Osteoblast (primary cell): ENCODE results near the gene PLAAT1. TPM values are rescaled to one million over a fixed set of nuclear protein-coding genes. Genes with fewer than 3 reads are reported as not detected.

Experiments
- DNase-seq: peaks from one replicate; pipeline ENCODE4 v3.0.0; 2011; ENCODE audit warnings: low spot score, mixed read lengths; ENCODE audit not compliant: insufficient read length; ENCODE audit errors: missing footprints
- H2AFZ ChIP-seq: 2 replicates; pipeline ENCODE4 v1.6.0; 2011; ENCODE audit warnings: mild to moderate bottlenecking, low read length
- H3K27ac ChIP-seq: 2 replicates; pipeline ENCODE4 v1.5.1; 2011; ENCODE audit warnings: mild to moderate bottlenecking, low read depth, low read length, moderate library complexity
- H3K27me3 ChIP-seq: 2 replicates; pipeline ENCODE4 v1.6.0; 2012; ENCODE audit warnings: mild to moderate bottlenecking, control low read depth, inconsistent platforms, low read length, moderate library complexity; ENCODE audit not compliant: insufficient read depth
- H3K36me3 ChIP-seq: 2 replicates; pipeline ENCODE4 v1.5.1; 2011; ENCODE audit warnings: mild to moderate bottlenecking, low read length, control low read depth, moderate library complexity; ENCODE audit not compliant: insufficient read depth
- H3K4me1 ChIP-seq: 2 replicates; pipeline ENCODE4 v1.5.1; 2011; ENCODE audit warnings: mild to moderate bottlenecking, low read length, control low read depth, moderate library complexity; ENCODE audit not compliant: insufficient read depth
- H3K4me2 ChIP-seq: 2 replicates; pipeline ENCODE4 v1.6.0; 2011; ENCODE audit warnings: mild to moderate bottlenecking, low read length; ENCODE audit not compliant: insufficient read depth
- H3K4me3 ChIP-seq: fragments of 200-600 bp; sonication (generic); 3 replicates; pipeline ENCODE4 v1.5.1; 2012; ENCODE audit warnings: mild to moderate bottlenecking, low read length, inconsistent platforms; ENCODE audit not compliant: insufficient read depth
- H3K79me2 ChIP-seq: 2 replicates; pipeline ENCODE4 v1.6.0; 2012; ENCODE audit warnings: mild to moderate bottlenecking, low read length, control low read depth, inconsistent platforms; ENCODE audit not compliant: insufficient read depth
- H3K9me3 ChIP-seq: 2 replicates; pipeline ENCODE4 v1.5.1; 2011; ENCODE audit warnings: low read depth, low read length, control low read depth
- H4K20me1 ChIP-seq: 2 replicates; pipeline ENCODE4 v1.6.0; 2012; ENCODE audit warnings: mild to moderate bottlenecking, low read length, control low read depth; ENCODE audit not compliant: insufficient read depth
- total RNA-seq: library from RNA; depleted of rRNA; stranded (reverse); fragments of >200 nt; gene quantifications from 2 replicates; pipeline ENCODE4 v1.2.3, GENCODE V29; 2012
- TF ChIP-seq, protein P1 (sequence below): IDR thresholded peaks from 2 replicates; pipeline ENCODE4 v1.5.1; 2011; ENCODE audit warnings: mild to moderate bottlenecking, low read depth, low read length, moderate library complexity; ENCODE audit errors: extremely low read depth

Gene PLAAT1
- total RNA-seq, 1 donor = under 0.01 TPM

DNA sequence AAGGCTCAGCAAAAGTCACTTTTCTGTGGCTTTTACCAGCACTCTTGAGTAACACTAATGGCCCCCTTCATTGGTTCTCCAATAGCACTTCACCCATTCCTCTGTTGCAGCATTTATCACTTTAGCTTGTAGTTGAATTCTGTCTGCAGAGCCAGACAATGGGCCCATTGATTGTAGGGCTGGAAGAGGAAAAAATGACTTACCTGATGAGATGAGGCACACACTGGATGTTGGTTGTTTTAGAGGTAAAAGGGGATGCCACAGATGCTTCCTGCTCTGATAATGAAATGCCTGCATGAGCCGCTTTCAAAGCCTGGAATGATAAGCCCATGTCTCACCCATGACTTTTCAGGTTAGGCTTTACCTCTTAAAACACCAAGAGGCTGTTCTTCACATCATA lies 64.3 kb downstream of the PLAAT1 start:
- no peaks in the 10 kb centered on the region for H3K36me3 ChIP-seq
- no peaks in the 10 kb centered on the region for H3K4me1 ChIP-seq
- no peak for DNase-seq
- TF ChIP-seq, protein P1, sequence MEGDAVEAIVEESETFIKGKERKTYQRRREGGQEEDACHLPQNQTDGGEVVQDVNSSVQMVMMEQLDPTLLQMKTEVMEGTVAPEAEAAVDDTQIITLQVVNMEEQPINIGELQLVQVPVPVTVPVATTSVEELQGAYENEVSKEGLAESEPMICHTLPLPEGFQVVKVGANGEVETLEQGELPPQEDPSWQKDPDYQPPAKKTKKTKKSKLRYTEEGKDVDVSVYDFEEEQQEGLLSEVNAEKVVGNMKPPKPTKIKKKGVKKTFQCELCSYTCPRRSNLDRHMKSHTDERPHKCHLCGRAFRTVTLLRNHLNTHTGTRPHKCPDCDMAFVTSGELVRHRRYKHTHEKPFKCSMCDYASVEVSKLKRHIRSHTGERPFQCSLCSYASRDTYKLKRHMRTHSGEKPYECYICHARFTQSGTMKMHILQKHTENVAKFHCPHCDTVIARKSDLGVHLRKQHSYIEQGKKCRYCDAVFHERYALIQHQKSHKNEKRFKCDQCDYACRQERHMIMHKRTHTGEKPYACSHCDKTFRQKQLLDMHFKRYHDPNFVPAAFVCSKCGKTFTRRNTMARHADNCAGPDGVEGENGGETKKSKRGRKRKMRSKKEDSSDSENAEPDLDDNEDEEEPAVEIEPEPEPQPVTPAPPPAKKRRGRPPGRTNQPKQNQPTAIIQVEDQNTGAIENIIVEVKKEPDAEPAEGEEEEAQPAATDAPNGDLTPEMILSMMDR = no peak
- no peaks in the 10 kb centered on the region for H3K27me3 ChIP-seq
- H3K9me3 ChIP-seq = no peaks in the 10 kb centered on the region
- H3K27ac ChIP-seq = no peak overlapping the region
- H3K4me2 ChIP-seq = no peak overlapping the region
- no peak overlapping the region for H3K4me3 ChIP-seq
- no peaks in the 10 kb centered on the region for H4K20me1 ChIP-seq
- no peak overlapping the region for H2AFZ ChIP-seq
- no peaks in the 10 kb centered on the region for H3K79me2 ChIP-seq

DNA sequence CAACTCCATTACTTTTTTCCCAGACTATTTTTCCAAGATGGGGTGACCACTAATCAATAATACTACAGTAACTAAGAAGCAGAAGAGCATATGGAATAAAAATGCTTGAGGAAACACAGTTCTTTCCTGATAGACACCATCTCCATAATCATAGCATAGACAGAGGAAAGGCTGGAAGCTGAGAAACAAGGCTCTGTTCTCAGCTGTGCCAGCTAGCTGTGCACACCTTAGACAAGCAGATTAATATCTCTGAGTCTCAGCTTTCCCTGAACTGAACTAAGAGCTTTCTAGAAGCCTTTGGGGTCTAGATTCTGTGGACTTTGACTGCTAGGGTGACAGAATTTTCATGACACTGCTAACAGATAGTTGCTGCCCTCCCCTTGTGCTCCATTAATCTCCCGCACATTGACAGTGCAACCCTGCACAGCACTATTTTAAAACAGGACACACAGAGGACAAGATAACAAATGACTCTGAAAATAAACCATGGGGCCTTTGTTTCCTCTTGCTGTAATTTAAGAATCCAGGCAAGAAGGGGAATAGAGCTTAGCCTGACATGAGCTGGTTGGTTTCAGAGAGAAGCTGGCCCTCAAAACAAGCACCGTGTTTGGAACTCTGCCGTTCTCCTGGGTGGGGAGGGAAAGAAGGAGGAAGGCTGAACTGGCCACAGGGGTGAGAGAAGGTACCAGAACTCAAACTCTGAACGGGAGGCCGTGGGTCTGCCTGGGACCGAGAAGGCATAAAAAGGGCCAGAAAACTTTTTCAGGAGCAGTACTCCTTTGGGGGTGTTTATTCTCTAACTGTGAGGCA lies 70.1 kb downstream of the PLAAT1 start:
- H3K27me3 ChIP-seq = no peaks in the 10 kb centered on the region
- no peaks in the 10 kb centered on the region for H3K36me3 ChIP-seq
- H3K27ac ChIP-seq = no peak overlapping the region
- DNase-seq = no peak
- no peak overlapping the region for H2AFZ ChIP-seq
- no peaks in the 10 kb centered on the region for H4K20me1 ChIP-seq
- H3K79me2 ChIP-seq = no peaks in the 10 kb centered on the region
- no peak overlapping the region for H3K4me2 ChIP-seq
- H3K4me1 ChIP-seq = no peaks in the 10 kb centered on the region
- H3K4me3 ChIP-seq = no peak overlapping the region
- TF ChIP-seq, protein P1 = no peak
- H3K9me3 ChIP-seq = no peaks in the 10 kb centered on the region

DNA sequence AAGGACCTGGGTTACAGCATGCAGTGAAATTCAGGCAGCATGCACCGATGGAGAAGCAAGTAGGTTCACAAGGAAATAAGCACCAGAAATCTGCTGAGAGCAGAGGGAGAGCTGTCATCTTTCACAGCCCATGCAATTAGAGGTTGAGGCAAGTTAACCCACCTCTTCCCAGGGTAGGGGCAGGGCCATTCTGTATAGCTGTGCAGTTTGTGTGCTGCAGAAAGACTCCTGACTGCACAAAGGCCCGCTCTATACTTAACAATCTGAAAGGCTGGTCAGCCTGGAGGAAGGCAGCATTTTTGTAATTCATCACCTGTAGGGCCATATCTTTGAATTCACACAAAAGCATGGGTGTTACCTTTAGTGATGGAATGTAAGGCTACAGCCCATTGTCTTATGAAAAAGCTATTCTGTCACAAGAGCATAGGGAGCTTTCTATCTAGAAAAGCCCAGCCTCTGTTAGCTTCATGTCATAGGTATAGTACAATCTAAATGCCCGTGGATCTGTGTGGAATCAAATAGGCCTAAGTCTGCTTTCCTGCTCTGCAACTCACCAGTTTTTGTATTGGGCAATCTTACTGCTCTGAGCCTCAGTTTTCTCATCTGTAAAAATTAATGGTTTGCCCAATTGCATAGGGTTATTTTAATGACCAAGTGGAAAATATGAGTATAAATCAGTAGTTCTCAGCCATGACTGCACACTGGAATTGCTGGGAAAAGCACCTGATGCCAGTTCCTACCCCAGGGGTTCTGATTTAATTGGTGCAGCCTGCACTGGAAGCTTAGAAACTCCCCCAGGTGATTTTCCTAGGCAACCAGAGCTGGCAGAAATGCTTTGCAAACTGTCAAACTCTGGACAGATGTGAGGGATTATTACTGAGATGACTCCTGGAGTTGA lies 72.3 kb downstream of the PLAAT1 start:
- H4K20me1 ChIP-seq = no peaks in the 10 kb centered on the region
- no peaks in the 10 kb centered on the region for H3K36me3 ChIP-seq

More for the DNA sequence above, 72.3 kb downstream of the PLAAT1 start:
- no peak for DNase-seq
- no peak overlapping the region for H2AFZ ChIP-seq
- no peak overlapping the region for H3K4me3 ChIP-seq
- H3K4me2 ChIP-seq = no peak overlapping the region
- H3K4me1 ChIP-seq = no peaks in the 10 kb centered on the region
- no peaks in the 10 kb centered on the region for H3K9me3 ChIP-seq
- TF ChIP-seq, protein P1 = no peak
- H3K79me2 ChIP-seq = no peaks in the 10 kb centered on the region
- no peak overlapping the region for H3K27ac ChIP-seq
- no peaks in the 10 kb centered on the region for H3K27me3 ChIP-seq
